SU-DHL-6 (cell line): ENCODE measurements around the gene MYO5C.

Experiments
- H2AFZ ChIP-seq: fragments of 200-600 bp; sonication (generic); 2 replicates; pipeline ENCODE4 v1.6.1; 2014; ENCODE audit warnings: low read depth, mild to moderate bottlenecking, moderate library complexity, mixed read lengths, antibody characterized with exemption, low read length; ENCODE audit not compliant: severe bottlenecking
- H3F3A ChIP-seq: fragments of 200-600 bp; shearing (Covaris generic); 2 replicates; pipeline ENCODE4 v1.6.0; 2016; ENCODE audit warnings: antibody characterized with exemption, mild to moderate bottlenecking; ENCODE audit not compliant: insufficient read depth
- H3K27ac ChIP-seq: fragments of 200-600 bp; sonication (generic); 2 replicates; pipeline ENCODE4 v1.5.1; 2016; ENCODE audit warnings: low read depth, mild to moderate bottlenecking, low read length, moderate library complexity, mixed read lengths
- H3K27me3 ChIP-seq: fragments of 200-600 bp; sonication (generic), shearing (Covaris generic); 2 replicates; pipeline ENCODE4 v1.6.0; 2014; ENCODE audit warnings: mild to moderate bottlenecking, low read length
- H3K36me3 ChIP-seq: fragments of 200-600 bp; sonication (generic); 2 replicates; pipeline ENCODE4 v1.6.1; 2014; ENCODE audit warnings: mild to moderate bottlenecking, low read length, mixed read lengths
- H3K4me2 ChIP-seq: fragments of 300-600, 200-600 bp; shearing (Covaris generic), sonication (generic); 2 replicates; pipeline ENCODE4 v1.6.0; 2014; ENCODE audit warnings: low read length, low read depth, mild to moderate bottlenecking; ENCODE audit not compliant: poor library complexity, severe bottlenecking
- H3K4me3 ChIP-seq: fragments of 200-600 bp; sonication (generic); 2 replicates; pipeline ENCODE4 v1.5.1; 2014; ENCODE audit warnings: antibody characterized with exemption, low read length, mild to moderate bottlenecking, mixed read lengths; ENCODE audit not compliant: insufficient read depth, poor library complexity, severe bottlenecking
- H3K79me2 ChIP-seq: fragments of 200-600 bp; sonication (generic); 2 replicates; pipeline ENCODE4 v1.6.1; 2014; ENCODE audit warnings: mild to moderate bottlenecking, low read length, moderate library complexity; ENCODE audit not compliant: insufficient read depth
- H3K9ac ChIP-seq: fragments of 200-600 bp; sonication (generic); 2 replicates; pipeline ENCODE4 v1.7.0; 2014; ENCODE audit warnings: mild to moderate bottlenecking, low read length
- H3K9me2 ChIP-seq: fragments of 200-600 bp; sonication (generic); replicated peaks from 2 replicates; pipeline ENCODE4 v1.6.1; 2014; ENCODE audit warnings: low read length; ENCODE audit not compliant: insufficient read depth
- H3K9me3 ChIP-seq: fragments of 200-600 bp; sonication (generic); 2 replicates; pipeline ENCODE4 v1.6.1; 2014; ENCODE audit warnings: low read length, mixed read lengths; ENCODE audit not compliant: insufficient read depth
- H4K20me1 ChIP-seq: fragments of 200-600 bp; sonication (generic); 2 replicates; pipeline ENCODE4 v1.6.1; 2014; ENCODE audit warnings: low read depth, mild to moderate bottlenecking, antibody characterized with exemption, low read length, moderate library complexity, mixed read lengths
- EZH2phosphoT487 ChIP-seq: fragments of 200-600 bp; sonication (generic), shearing (Covaris generic); conservative IDR thresholded peaks from 2 replicates; pipeline ENCODE4 v1.6.1; 2018; ENCODE audit warnings: mild to moderate bottlenecking, antibody characterized with exemption, low read length, moderate library complexity, mixed read lengths
- TF ChIP-seq, protein P1 (sequence below): fragments of 200-600 bp; sonication (generic); IDR thresholded peaks from one replicate; pipeline ENCODE4 v1.5.1; 2017; ENCODE audit warnings: antibody characterized with exemption, mild to moderate bottlenecking, low read length, moderate library complexity; ENCODE audit not compliant: insufficient read depth, poor library complexity, severe bottlenecking

MYO5C gene

DNA sequence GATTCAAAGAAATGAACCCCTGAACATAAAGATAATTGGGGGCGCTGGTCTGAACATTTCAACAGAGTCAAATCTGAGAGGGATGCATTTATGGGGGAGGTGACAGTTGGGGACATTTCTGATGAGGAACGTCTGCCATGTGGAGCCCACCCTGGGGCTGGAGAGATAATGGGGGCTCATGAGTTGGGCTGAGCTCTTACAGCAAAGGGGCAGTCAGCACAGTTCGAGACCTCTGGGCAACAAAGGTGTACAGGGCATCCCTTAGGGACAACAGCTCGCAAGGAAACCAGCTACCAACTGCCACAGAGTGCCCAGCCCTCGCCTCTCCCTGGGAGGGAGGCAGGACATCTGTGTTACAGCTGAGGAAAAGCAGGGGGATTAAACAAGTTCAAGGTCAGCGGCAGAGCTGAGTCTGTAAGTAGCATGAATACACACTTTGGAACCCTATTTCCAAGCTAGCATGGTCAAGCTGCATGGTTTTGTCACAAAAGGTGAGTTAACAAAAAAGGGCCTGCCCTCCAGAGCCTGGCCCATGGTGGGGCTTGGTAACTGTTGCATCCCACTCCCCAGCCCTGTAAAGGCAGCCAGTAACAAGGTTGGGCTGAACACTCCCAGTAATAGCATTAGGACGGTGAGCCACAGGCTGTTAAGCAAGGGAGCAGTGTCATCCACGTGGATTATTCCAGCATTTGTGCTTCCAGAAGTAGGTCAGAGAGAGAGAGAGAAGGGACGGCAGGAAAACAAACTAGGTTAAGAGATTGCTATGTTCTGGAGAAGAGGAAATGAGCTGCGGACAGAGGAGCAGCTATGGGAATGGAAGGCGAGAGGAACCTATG is 108.7 kb downstream of the MYO5C start:
- peaks cover 16% of the 10 kb centered on the region for H3F3A ChIP-seq
- H4K20me1 ChIP-seq = no peaks in the 10 kb centered on the region
- no peak overlapping the region for H2AFZ ChIP-seq
- H3K79me2 ChIP-seq = no peaks in the 10 kb centered on the region
- no peaks in the 10 kb centered on the region for H3K36me3 ChIP-seq
- TF ChIP-seq, protein P1, sequence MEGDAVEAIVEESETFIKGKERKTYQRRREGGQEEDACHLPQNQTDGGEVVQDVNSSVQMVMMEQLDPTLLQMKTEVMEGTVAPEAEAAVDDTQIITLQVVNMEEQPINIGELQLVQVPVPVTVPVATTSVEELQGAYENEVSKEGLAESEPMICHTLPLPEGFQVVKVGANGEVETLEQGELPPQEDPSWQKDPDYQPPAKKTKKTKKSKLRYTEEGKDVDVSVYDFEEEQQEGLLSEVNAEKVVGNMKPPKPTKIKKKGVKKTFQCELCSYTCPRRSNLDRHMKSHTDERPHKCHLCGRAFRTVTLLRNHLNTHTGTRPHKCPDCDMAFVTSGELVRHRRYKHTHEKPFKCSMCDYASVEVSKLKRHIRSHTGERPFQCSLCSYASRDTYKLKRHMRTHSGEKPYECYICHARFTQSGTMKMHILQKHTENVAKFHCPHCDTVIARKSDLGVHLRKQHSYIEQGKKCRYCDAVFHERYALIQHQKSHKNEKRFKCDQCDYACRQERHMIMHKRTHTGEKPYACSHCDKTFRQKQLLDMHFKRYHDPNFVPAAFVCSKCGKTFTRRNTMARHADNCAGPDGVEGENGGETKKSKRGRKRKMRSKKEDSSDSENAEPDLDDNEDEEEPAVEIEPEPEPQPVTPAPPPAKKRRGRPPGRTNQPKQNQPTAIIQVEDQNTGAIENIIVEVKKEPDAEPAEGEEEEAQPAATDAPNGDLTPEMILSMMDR = no peak
- TF ChIP-seq EZH2phosphoT487 = no peak
- no peak overlapping the region for H3K4me3 ChIP-seq
- H3K27ac ChIP-seq = no peak overlapping the region
- no peak overlapping the region for H3K9ac ChIP-seq
- no peaks in the 10 kb centered on the region for H3K27me3 ChIP-seq
- H3K9me3 ChIP-seq = no peaks in the 10 kb centered on the region
- no peak overlapping the region for H3K4me2 ChIP-seq
- H3K9me2 ChIP-seq = no peaks in the 10 kb centered on the region

GRCh38 chr15:52185151-52185561 is 110.4 kb downstream of the MYO5C start:
- Histone ChIP-seq H3K9me3 (no peaks in the 10 kb centered on the region), H3K9ac (no peak overlapping the region), H3F3A (peaks cover 32% of the 10 kb centered on the region), H3K9me2 (no peaks in the 10 kb centered on the region), H3K79me2 (no peaks in the 10 kb centered on the region), H3K4me3 (no peak overlapping the region), H3K36me3 (no peaks in the 10 kb centered on the region), H3K27me3 (no peaks in the 10 kb centered on the region), H4K20me1 (no peaks in the 10 kb centered on the region), H3K4me2 (no peak overlapping the region), H3K27ac (no peak overlapping the region), H2AFZ (no peak overlapping the region)
- TF ChIP-seq, protein P1 = no peak
- no peak for TF ChIP-seq EZH2phosphoT487

DNA sequence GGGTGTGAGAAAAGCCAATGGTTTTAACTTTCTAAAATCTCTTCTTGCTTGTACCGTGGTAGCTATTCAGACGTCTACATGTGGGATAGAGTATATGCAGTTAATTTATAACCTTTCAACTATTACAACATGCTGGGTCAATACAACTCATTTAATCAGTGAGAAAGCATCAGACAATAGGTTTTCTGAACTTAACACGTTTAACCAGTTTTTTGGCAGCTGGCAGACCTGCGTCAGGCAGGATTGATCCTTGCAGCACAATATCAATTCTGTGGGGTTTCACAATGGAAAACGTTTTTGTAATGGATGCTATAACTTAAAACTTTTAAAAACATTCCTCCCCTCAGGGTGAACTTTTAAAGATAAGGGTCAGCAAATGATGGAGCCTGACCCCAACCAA is 110.9 kb downstream of the MYO5C start:
- peaks cover 35% of the 10 kb centered on the region for H3F3A ChIP-seq
- H3K9ac ChIP-seq = no peak overlapping the region
- H3K4me3 ChIP-seq = no peak overlapping the region
- no peaks in the 10 kb centered on the region for H4K20me1 ChIP-seq
- no peak overlapping the region for H3K27ac ChIP-seq
- no peak overlapping the region for H3K4me2 ChIP-seq
- no peaks in the 10 kb centered on the region for H3K27me3 ChIP-seq
- TF ChIP-seq, protein P1 = no peak
- no peak for TF ChIP-seq EZH2phosphoT487
- no peaks in the 10 kb centered on the region for H3K9me3 ChIP-seq
- H3K79me2 ChIP-seq = no peaks in the 10 kb centered on the region
- no peaks in the 10 kb centered on the region for H3K9me2 ChIP-seq
- no peaks in the 10 kb centered on the region for H3K36me3 ChIP-seq
- no peak overlapping the region for H2AFZ ChIP-seq
